SK-N-SH (cell line): Measurements from ENCODE around the gene KNDC1.

Source experiments
- EP300 ChIP-seq, 2 experiments: IDR thresholded peaks; 2 replicates each; pipeline versions ENCODE4 v1.4.0 to v1.6.1; 2012; ENCODE audit warnings: borderline replicate concordance in 1 of 2, low read depth in 1 of 2, low read length in 1 of 2
- EZH2phosphoT487 ChIP-seq: fragments of 200-600 bp; sonication (generic); IDR thresholded peaks from 2 replicates; pipeline ENCODE4 v1.6.1; 2017; ENCODE audit warnings: low read depth, mixed run types, mild to moderate bottlenecking, antibody characterized with exemption, moderate library complexity, borderline replicate concordance
- FOSL2 ChIP-seq: IDR thresholded peaks from 2 replicates; pipeline ENCODE4 v1.4.0; 2012; ENCODE audit warnings: low read depth, mild to moderate bottlenecking, moderate library complexity, borderline replicate concordance
- FOXM1 ChIP-seq: IDR thresholded peaks from 2 replicates; pipeline ENCODE4 v1.4.0; 2012; ENCODE audit warnings: low read depth, mild to moderate bottlenecking
- JUND ChIP-seq: IDR thresholded peaks from 2 replicates; pipeline ENCODE4 v1.4.0; 2012
- MXI1 ChIP-seq: IDR thresholded peaks from 2 replicates; pipeline ENCODE4 v1.6.1; 2012; ENCODE audit warnings: mild to moderate bottlenecking, low read depth, low read length, improper control_type of control experiment
- NFIC ChIP-seq: IDR thresholded peaks from 2 replicates; pipeline ENCODE4 v1.4.0; 2012; ENCODE audit warnings: borderline replicate concordance
- NRF1 ChIP-seq: IDR thresholded peaks from 2 replicates; pipeline ENCODE4 v1.6.1; 2012; ENCODE audit warnings: low read depth, mild to moderate bottlenecking, low read length
- POLR2AphosphoS5 ChIP-seq: IDR thresholded peaks from 2 replicates; pipeline ENCODE4 v1.6.1; 2012; ENCODE audit warnings: low read depth, low read length
- RAD21 ChIP-seq: IDR thresholded peaks from 2 replicates; pipeline ENCODE4 v1.6.1; 2012; ENCODE audit warnings: mild to moderate bottlenecking, low read length
- REST ChIP-seq: IDR thresholded peaks from 2 replicates; pipeline ENCODE4 v1.6.1; 2012; ENCODE audit warnings: mild to moderate bottlenecking, low read depth, low read length, moderate library complexity
- TF ChIP-seq, protein P1 (sequence below): fragments of 200-600 bp; sonication (generic); IDR thresholded peaks from 2 replicates; pipeline ENCODE4 v1.6.1; 2017; ENCODE audit warnings: antibody characterized with exemption, mild to moderate bottlenecking, moderate library complexity
- TF ChIP-seq, protein P2 (sequence below): fragments of 150-350 bp; IDR thresholded peaks from 2 replicates; pipeline ENCODE4 v1.6.1; 2017; ENCODE audit warnings: antibody characterized with exemption, low read length, low read depth, borderline replicate concordance
- TF ChIP-seq, protein P3 (sequence below): IDR thresholded peaks from 2 replicates; pipeline ENCODE4 v1.4.0; 2012; ENCODE audit warnings: low read depth, borderline replicate concordance

- TF ChIP-seq, protein P1, sequence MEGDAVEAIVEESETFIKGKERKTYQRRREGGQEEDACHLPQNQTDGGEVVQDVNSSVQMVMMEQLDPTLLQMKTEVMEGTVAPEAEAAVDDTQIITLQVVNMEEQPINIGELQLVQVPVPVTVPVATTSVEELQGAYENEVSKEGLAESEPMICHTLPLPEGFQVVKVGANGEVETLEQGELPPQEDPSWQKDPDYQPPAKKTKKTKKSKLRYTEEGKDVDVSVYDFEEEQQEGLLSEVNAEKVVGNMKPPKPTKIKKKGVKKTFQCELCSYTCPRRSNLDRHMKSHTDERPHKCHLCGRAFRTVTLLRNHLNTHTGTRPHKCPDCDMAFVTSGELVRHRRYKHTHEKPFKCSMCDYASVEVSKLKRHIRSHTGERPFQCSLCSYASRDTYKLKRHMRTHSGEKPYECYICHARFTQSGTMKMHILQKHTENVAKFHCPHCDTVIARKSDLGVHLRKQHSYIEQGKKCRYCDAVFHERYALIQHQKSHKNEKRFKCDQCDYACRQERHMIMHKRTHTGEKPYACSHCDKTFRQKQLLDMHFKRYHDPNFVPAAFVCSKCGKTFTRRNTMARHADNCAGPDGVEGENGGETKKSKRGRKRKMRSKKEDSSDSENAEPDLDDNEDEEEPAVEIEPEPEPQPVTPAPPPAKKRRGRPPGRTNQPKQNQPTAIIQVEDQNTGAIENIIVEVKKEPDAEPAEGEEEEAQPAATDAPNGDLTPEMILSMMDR = no peak
- TF ChIP-seq POLR2AphosphoS5 (no peak), EP300 (IDR thresholded peaks at IDR 0.05; ENCODE audit: borderline replicate concordance in 1 of 2, low read depth in 1 of 2, low read length in 1 of 2) (no peak), REST (no peak), NRF1 (no peak), FOXM1 (no peak), FOSL2 (no peak), NFIC (no peak), EZH2phosphoT487 (no peak), JUND (no peak), MXI1 (no peak), RAD21 (no peak)
- TF ChIP-seq, protein P2, sequence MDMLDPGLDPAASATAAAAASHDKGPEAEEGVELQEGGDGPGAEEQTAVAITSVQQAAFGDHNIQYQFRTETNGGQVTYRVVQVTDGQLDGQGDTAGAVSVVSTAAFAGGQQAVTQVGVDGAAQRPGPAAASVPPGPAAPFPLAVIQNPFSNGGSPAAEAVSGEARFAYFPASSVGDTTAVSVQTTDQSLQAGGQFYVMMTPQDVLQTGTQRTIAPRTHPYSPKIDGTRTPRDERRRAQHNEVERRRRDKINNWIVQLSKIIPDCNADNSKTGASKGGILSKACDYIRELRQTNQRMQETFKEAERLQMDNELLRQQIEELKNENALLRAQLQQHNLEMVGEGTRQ = no peak
- TF ChIP-seq, protein P3, sequence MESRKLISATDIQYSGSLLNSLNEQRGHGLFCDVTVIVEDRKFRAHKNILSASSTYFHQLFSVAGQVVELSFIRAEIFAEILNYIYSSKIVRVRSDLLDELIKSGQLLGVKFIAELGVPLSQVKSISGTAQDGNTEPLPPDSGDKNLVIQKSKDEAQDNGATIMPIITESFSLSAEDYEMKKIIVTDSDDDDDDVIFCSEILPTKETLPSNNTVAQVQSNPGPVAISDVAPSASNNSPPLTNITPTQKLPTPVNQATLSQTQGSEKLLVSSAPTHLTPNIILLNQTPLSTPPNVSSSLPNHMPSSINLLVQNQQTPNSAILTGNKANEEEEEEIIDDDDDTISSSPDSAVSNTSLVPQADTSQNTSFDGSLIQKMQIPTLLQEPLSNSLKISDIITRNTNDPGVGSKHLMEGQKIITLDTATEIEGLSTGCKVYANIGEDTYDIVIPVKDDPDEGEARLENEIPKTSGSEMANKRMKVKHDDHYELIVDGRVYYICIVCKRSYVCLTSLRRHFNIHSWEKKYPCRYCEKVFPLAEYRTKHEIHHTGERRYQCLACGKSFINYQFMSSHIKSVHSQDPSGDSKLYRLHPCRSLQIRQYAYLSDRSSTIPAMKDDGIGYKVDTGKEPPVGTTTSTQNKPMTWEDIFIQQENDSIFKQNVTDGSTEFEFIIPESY = no peak
Measured at GRCh38 chr10:133161486-133162109, 1.6 kb downstream of the KNDC1 start.
